Measurements from ENCODE around the gene ARSK.

ARSK gene

DNA sequence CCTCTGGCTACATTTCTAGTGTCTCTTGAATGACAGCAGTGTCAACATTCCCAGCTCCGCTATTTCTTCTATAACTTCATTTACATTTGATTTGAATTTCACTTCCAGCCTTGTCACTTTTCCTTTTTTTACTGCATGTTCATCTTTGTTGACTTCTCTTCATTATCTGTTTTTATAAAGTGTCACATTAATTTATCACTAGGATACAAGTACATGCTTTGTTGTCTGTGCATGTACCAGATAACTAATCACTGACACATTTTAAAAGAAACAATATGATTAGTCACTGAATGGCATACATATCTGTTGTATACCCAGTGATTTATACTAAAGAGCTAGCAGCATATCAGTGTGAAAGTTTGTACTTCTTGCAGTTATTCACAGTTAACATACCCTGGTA, 29.1 kb downstream of the ARSK start:
- no peak for DNase-seq (ENCODE audit: low read depth)
- no peak overlapping the region for H3K4me3 ChIP-seq (ENCODE audit: low read depth, low read length)
- TF ChIP-seq, protein P1, sequence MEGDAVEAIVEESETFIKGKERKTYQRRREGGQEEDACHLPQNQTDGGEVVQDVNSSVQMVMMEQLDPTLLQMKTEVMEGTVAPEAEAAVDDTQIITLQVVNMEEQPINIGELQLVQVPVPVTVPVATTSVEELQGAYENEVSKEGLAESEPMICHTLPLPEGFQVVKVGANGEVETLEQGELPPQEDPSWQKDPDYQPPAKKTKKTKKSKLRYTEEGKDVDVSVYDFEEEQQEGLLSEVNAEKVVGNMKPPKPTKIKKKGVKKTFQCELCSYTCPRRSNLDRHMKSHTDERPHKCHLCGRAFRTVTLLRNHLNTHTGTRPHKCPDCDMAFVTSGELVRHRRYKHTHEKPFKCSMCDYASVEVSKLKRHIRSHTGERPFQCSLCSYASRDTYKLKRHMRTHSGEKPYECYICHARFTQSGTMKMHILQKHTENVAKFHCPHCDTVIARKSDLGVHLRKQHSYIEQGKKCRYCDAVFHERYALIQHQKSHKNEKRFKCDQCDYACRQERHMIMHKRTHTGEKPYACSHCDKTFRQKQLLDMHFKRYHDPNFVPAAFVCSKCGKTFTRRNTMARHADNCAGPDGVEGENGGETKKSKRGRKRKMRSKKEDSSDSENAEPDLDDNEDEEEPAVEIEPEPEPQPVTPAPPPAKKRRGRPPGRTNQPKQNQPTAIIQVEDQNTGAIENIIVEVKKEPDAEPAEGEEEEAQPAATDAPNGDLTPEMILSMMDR (IDR thresholded peaks at IDR 0.05; ENCODE audit: insufficient read depth, low read depth, low read length, missing control alignments): no peak

DNA sequence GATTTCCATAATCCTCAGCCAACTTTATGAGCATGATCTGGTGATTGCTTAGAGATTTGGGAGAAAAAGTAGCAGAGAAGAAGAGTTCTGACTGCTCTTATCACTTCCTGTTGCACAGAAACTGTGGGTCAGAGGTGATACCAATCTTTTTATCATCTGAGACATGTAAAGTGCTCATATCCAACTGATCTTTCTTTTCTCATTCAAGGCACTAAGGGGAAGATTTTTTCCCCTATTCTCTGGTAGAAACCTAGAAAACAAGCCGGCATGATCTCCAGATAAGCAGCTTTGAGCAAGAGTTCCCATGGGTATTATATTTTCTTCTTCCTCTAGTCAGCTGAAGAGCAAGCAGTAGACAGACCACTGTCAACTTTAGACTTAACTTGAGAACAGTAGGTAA, 36.0 kb downstream of the ARSK start:
- no peak overlapping the region for H3K4me3 ChIP-seq (ENCODE audit: low read depth, low read length)
- no peak for DNase-seq (ENCODE audit: low read depth)
- TF ChIP-seq, protein P1 (IDR thresholded peaks at IDR 0.05; ENCODE audit: insufficient read depth, low read depth, low read length, missing control alignments): no peak

DNA sequence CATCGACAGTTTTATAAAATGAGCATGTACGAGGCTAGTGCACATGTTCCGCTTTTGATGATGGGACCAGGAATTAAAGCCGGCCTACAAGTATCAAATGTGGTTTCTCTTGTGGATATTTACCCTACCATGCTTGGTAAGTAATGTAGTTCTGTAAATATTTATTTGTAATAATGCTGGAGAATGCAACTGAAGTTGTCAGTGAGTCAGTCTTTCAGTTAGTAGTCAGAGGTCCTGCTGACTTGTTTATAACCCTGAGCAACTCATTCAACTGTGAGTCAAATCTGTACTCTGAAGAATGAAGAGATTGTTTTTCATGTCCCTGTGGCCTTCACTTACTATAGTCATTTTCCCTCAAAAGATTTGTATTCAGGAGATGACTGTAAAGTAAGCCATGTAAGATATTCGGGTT, 36.6 kb downstream of the ARSK start:
- no peak overlapping the region for H3K4me3 ChIP-seq (ENCODE audit: low read depth, low read length)
- TF ChIP-seq, protein P1 (IDR thresholded peaks at IDR 0.05; ENCODE audit: insufficient read depth, low read depth, low read length, missing control alignments): no peak
- peak; percentile 52 for DNase-seq (ENCODE audit: low read depth)

DNA sequence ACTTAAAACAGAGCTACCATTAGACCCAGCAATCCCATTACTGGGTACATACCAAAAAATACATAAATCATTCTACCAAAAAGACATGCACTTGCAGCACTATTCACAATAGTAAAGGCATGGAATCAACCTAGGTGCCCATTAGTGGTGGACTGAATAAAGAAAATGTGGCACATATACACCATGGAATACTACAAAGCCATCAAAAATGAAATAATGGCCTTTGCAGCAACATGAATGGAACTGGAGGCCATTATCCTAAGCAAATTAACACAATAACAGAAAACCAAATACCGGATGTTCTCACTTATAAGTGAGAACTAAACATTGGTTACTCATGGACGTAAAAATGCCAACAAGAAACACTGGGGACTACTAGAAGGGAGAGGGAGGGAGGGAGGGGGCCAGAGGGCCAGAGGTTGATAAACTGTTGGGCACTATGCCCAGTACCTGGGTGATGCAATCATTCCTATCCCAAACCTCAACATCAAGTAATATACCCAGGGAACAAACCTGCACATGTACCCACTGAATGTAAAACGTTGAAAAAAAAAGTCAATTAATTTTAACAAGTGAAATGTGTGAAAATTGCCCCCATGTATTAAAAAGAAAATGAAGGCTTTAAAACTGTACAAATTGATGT, 40.5 kb downstream of the ARSK start:
- TF ChIP-seq, protein P1 (IDR thresholded peaks at IDR 0.05; ENCODE audit: insufficient read depth, low read depth, low read length, missing control alignments): no peak
- DNase-seq (ENCODE audit: low read depth): no peak
- no peak overlapping the region for H3K4me3 ChIP-seq (ENCODE audit: low read depth, low read length)

DNA sequence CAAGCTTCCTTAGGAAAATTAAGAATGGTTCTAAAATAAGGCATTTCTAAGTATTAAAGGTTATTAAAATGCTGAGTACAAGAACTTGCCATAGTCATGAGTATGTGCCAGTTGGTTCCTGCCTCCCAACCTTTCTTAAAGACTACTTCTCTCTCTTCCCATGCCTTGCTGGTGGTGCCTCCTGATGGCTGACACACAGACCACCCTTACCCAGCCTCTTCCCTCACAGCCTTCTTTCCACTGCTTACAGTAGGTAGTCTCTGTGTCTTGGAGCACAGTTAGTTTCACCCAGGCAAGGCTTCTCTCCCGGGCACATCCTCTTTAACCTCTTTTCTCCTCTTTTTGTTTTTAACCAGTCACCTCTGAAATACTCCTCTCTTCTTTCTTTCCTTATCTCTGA, 44.4 kb downstream of the ARSK start:
- DNase-seq (ENCODE audit: low read depth): no peak
- H3K4me3 ChIP-seq (ENCODE audit: low read depth, low read length): no peak overlapping the region
- TF ChIP-seq, protein P1 (IDR thresholded peaks at IDR 0.05; ENCODE audit: insufficient read depth, low read depth, low read length, missing control alignments): no peak

DNA sequence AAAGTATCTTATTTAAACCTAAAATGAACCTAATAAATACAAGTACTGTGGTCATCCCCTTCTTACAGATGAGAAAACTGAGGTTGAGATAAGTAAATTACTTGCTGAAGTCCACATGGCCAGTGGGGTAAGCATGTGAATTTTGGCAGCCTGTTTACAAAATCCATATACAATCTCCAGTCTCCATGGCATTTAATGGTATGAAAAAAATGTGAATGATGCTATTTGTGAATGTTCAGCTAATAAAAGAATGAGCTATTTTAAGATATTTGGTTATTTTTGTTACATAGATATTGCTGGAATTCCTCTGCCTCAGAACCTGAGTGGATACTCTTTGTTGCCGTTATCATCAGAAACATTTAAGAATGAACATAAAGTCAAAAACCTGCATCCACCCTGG, 45.7 kb downstream of the ARSK start:
- TF ChIP-seq, protein P1 (IDR thresholded peaks at IDR 0.05; ENCODE audit: insufficient read depth, low read depth, low read length, missing control alignments): no peak
- no peak for DNase-seq (ENCODE audit: low read depth)
- H3K4me3 ChIP-seq (ENCODE audit: low read depth, low read length): no peak overlapping the region

DNA sequence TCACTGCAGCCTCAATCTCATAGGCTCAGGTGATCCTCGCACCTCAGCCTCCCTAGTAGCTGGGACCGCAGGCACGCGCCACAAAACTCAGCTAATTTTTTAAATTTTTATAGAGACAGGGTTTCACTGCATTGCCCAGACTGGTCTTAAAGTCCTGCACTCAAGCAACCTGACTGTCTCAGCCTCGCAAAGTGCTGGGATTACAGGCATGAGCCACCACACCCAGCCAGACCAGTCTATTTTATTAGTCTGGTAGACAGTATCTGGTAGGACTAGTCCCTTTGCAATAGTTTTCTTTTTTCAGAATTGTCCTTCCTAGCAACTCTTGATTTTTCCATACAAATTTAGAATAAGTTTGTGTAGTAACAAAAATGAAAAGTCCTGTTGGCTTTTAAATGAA, 50.9 kb downstream of the ARSK start:
- TF ChIP-seq, protein P1 (IDR thresholded peaks at IDR 0.05; ENCODE audit: insufficient read depth, low read depth, low read length, missing control alignments): no peak
- H3K4me3 ChIP-seq (ENCODE audit: low read depth, low read length): no peak overlapping the region
- no peak for DNase-seq (ENCODE audit: low read depth)
